ENCODE data around the gene EFCAB6. TPM values are rescaled to one million over a fixed set of nuclear protein-coding genes. Genes with fewer than 3 reads are reported as not detected.

EFCAB6 gene
- 1.6 and 2.2 TPM in 2 replicates for total RNA-seq

DNA sequence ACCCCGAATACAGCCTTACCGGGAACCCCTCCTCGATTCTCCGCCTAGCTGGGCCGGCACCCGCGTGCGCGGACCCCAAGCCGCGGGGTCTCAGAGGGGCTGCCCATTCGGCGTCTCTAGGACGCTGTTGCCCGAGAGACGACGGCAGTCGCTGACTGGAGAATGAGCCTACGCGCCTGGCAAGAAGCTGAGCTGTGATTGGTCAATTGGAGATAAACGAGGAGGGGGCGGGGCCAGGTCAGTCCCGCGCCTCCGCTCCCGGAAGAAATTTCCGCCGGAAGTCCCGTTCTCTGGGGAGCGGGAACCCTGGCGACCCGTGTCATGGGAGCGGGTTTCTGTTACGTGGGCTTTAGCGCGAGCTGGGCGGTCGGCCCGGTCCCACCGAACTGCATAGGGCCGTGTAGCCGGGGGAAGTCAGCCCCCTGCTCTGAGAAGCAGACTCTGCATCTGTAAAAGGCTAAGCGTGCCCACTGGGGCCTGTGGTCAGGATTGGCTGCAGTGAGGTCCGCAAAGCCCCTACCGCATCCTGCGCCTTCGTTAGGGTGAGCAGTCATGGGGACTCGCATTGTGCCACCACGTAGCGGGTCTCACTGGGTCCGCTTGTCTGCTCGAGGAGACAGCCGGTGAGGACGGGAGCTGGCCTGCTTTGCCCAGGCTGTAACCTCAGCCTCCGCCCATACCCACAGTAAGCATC lies at the start of gene EFCAB6:
Gene EFCAB6, minus strand, starts transcription at position 157 of the 694 bp plus-strand sequence. CDS start 29,987 bp downstream, outside the sequence.

Other genes with a start within 250 kb of the EFCAB6 start
- 0.20 and 0.26 TPM in 2 replicates for gene SULT4A1, start 50.2 kb upstream of the EFCAB6 start, total RNA-seq
- gene PNPLA5, start 79.7 kb upstream of the EFCAB6 start, total RNA-seq = not detected in 2 replicates
- gene PNPLA3, start 111.5 kb upstream of the EFCAB6 start, total RNA-seq = 2.3 and 5.5 TPM in 2 replicates
- gene SAMM50, start 143.1 kb upstream of the EFCAB6 start, total RNA-seq = 34.7 and 37.5 TPM in 2 replicates
- 37.6 and 48.1 TPM in 2 replicates for gene PARVB, start 212.0 kb upstream of the EFCAB6 start, total RNA-seq